Dermis lymphatic vessel endothelial cell (primary cell): ENCODE measurements around the gene ZNF90. TPM values are rescaled to one million over a fixed set of nuclear protein-coding genes. Genes with fewer than 3 reads are reported as not detected.

Experiments used
- total RNA-seq: library from RNA; depleted of rRNA; stranded (reverse); fragments of >200 nt; gene quantifications from 2 replicates; pipeline ENCODE4 v1.2.1, GENCODE V29; 2014

The ZNF90 gene
- 0.26 and 0.33 TPM in 2 replicates for total RNA-seq

DNA sequence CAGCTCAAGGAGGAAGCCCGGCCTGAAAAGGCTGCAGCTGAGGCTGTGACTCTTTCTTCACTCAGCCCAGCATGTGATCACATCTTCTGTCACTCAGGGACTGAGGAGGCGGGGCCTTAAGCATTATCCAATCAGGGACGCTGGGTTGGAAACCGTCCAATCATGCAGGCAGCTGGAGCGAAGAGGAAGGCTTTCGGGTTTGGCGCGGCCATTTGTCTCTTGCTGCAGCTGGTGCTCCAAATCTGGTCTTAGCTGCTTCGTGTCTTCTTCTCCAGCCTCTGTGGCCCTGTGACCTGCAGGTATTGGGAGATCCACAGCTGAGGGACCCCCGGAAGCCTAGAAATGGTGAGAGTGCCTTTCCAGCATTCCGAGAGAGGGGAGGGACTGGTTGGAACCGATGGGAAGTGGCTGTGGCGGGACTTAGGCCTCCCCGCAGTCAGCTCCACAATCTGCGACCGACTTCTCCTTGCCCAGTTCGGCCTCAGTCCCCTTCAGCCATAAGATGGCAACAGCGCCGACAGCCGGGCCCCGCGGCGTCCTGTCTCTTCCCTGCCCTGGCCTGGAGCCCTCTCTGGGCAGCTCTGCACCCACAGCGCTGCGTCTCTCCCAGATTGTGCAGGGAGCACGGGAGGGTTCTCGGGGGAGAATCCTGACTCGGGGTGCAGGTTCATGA is at the start of gene ZNF90:
TSS of gene ZNF90 (plus strand) at position 210 of the 673 bp plus-strand sequence. CDS start at position 343, 133 bp downstream.

DNA sequence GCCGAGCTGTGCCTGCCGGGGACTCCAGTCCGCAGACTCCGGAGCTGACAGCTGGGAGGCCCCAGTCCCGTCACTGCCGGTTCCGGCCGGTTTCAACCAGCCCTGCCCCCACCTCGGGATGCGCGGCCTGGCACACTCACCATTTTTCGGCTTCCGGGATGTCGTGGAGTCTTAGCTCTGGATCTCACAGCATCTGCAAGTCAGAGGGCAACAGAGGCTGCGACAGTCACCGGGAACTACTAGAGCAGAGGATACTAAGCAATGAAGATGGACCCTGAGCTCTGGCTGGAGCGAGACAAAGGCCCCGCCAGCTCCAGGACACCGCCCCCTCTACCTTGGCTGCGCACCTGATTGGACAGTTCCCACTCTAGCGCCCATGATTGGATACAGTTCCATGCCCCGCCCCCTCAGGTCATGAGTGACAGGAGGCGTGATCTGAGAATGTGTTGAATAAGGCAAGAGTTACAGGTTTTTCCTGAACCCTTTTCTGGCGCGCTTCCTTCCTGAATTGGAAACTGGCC is 38.5 kb upstream of the ZNF90 start, which contains the start of gene ZNF682:
TSS of gene ZNF682 (minus strand) at position 303 of the 521 bp plus-strand sequence. CDS start at position 143, 160 bp downstream.

DNA sequence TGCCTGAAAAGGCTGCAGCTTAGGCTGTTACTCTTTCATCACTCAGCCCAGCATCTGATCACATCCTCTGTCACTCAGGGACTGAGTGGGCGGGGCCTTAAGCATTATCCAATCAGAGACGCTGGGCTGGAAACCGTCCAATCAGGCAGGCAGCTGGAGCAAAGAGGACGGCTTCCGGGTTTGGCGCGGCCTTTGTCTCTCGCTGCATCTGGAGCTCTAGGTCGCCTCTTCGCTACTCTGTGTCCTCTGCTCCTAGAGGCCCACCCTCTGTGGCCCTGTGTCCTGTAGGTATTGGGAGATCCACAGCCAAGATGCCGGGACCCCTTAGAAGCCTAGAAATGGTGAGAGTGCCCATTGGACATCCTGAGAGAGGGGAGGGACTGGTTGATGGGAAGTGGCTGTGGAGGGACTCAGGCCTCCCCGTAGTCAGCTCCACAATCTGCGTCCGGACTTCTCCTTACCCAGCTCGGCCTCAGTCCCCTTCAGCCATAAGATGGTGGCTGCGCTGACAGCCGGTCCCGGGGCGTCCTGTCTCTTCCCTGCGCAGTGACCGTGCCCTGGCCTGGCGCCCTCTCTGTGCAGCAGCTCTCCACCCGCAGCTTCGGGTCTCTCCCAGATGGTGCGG is 89.3 kb downstream of the ZNF90 start, which contains the start of gene ZNF486:
TSS of gene ZNF486 (plus strand) at position 195 of the 625 bp plus-strand sequence. CDS start at position 312, 117 bp downstream.

Other genes with a start within 250 kb of the ZNF90 start
- gene ZNF253, start 212.1 kb upstream of the ZNF90 start, total RNA-seq: 2.5 and 5.5 TPM in 2 replicates
- gene ZNF93, start 177.1 kb upstream of the ZNF90 start, total RNA-seq: 3.0 and 3.4 TPM in 2 replicates
- gene ZNF682, start 38.5 kb upstream of the ZNF90 start, total RNA-seq: 1.6 TPM in 2 replicates
- 6.2 and 8.3 TPM in 2 replicates for gene ZNF486, start 89.2 kb downstream of the ZNF90 start, total RNA-seq